ENCODE data around the gene LACTB. TPM values are rescaled to one million over a fixed set of nuclear protein-coding genes. Genes with fewer than 3 reads are reported as not detected.

The LACTB gene
- total and polyA plus RNA-seq, 2 experiments from 2014 or later, result 27.3 to 35.8 TPM

DNA sequence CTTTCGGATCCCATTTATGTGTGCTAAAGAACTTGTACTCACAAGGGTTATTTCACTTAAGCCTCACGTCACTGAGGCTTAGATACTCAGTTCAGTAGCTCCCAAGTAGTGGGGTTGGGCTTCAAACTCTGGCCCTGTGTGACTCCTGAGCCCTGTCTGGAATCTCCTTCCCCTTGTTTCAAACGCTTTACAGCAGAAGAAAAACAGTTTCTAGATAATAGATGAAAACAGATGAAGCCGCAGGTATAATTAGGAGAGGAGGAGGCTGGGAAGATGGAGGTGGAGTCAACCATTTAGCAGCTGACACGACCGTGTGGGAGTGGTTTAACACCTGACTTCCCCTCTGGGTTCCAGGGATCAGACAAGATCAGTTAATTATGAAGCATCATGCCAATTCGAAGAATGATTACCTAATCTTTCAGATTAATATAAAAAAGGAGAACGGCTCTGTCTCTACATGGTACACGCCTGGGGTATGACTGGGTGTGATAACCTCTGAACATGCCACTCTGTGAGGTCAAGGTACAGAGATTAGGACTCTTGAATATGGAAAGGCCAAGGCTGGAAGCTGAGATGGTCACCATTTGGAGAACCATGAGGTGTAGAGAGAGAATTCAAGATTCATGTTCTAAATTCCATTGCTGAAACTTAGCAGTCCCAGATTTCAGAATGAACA is 48.0 kb upstream of the LACTB start:
- in situ Hi-C loops (cut with MboI), result no loop called here
- peak overlapping the region; percentile 71 for H3K27ac ChIP-seq
- TF ChIP-seq EZH2 (IDR thresholded peaks at IDR 0.05; ENCODE audit: insufficient read depth, poor library complexity, severe bottlenecking) (no peak), EZH2phosphoT487 (IDR thresholded peaks at IDR 0.05; ENCODE audit: insufficient read depth, low read depth) (no peak)

DNA sequence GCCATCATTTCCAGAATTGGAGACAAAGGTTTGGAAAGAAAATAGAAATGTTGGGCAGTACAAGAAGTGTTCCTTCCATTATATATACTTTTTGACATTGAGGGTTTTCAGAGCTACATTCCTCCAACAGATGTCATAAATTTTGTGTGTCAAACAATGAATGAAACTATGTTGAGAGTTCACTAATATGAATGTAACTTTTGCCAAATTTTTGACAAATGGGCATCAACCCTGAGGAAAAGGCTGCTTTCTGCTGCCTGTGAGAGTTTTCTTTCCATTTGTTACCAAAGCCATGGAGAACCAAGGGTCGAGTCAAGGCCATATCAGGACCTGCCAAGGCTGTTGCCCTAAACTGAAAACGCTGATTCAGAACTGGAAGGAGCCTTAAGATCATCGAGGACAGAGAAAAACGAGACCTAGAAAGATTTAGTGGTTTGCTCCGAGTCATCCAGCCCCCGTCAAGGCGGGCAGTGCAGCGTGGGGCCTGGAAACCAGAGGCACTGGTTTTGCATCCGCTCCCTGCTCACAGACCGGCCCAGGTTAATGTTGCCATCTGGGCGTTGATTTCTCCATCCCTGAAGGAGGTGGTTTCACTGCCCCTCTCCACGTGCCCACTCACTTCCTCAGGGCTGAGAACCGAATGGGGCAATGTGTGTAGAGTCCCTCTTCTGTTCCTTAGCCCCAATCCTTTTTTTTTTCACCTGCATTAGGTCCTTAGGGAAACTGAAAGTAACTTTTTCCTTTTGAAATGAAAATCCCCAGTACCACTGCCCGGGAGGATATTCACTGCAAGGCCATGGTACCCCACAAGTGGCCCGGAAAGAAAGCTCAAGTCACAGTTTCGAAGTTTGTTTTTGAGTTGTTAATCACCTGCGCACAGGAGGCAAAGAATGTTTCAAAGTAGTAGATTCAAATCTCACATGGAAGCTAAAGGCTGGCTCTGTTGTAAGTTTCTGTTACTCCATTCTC is 46.4 kb upstream of the LACTB start:
- peak; percentile 51 for DNase-seq
- Histone ChIP-seq H3K4me3 (no peak overlapping the region), H3K9me2 (ENCODE audit: insufficient read depth) (no peaks in the 10 kb centered on the region), H3K27me3 (replicated peaks; ENCODE audit: insufficient read depth) (no peaks in the 10 kb centered on the region), H3K4me1 (ENCODE audit: insufficient read depth) (peaks cover 23% of the 10 kb centered on the region), H3K79me2 (ENCODE audit: insufficient read depth) (no peaks in the 10 kb centered on the region), H4K20me1 (ENCODE audit: insufficient read depth) (0 out of 2 replicates have a peak, but pooled peaks cover 5% of the 10 kb centered on the region), H3F3A (ENCODE audit: insufficient read depth) (peaks cover 56% of the 10 kb centered on the region), H3K9me3 (ENCODE audit: low read depth) (no peaks in the 10 kb centered on the region), H2AFZ (no peak overlapping the region), H3K9ac (no peak overlapping the region), H3K4me2 (ENCODE audit: unreplicated experiment) (no peak overlapping the region), H3K27ac (0 out of 2 replicates have a peak overlapping the region, but pooled peaks have one; percentile 29), H3K36me3 (ENCODE audit: low read depth) (peaks cover 21% of the 10 kb centered on the region)
- WGBS, 2 experiments (ENCODE audit: low coverage in 1 of 2, low lambda C conversion rate in 2 of 2, missing lambda C conversion rate in 2 of 2), result 56% methylated on average over 17 of the region's 17 CpGs
- in situ Hi-C loops (cut with MboI), result no loop called here
- no peak for TF ChIP-seq EZH2phosphoT487 (IDR thresholded peaks at IDR 0.05; ENCODE audit: insufficient read depth, low read depth)
- TF ChIP-seq EZH2 (IDR thresholded peaks at IDR 0.05; ENCODE audit: insufficient read depth, poor library complexity, severe bottlenecking), result no peak

More for the DNA sequence above, 48.0 kb upstream of the LACTB start:
- Histone ChIP-seq H3K9me2 (ENCODE audit: insufficient read depth) (no peaks in the 10 kb centered on the region), H3K27me3 (replicated peaks; ENCODE audit: insufficient read depth) (no peaks in the 10 kb centered on the region), H3K9ac (no peak overlapping the region), H4K20me1 (ENCODE audit: insufficient read depth) (0 out of 2 replicates have a peak, but pooled peaks cover 5% of the 10 kb centered on the region), H2AFZ (no peak overlapping the region), H3K36me3 (ENCODE audit: low read depth) (peaks cover 34% of the 10 kb centered on the region), H3K9me3 (ENCODE audit: low read depth) (no peaks in the 10 kb centered on the region), H3K4me3 (no peak overlapping the region), H3F3A (ENCODE audit: insufficient read depth) (peaks cover 72% of the 10 kb centered on the region), H3K4me2 (ENCODE audit: unreplicated experiment) (no peak overlapping the region), H3K4me1 (ENCODE audit: insufficient read depth) (peaks cover 18% of the 10 kb centered on the region; the same call in 1 of the 2 replicates), H3K79me2 (ENCODE audit: insufficient read depth) (no peaks in the 10 kb centered on the region)
- DNase-seq, result peak; percentile 52
- 80 to 81% methylated on average over 9 of the region's 9 CpGs for WGBS, 2 experiments (ENCODE audit: low coverage in 1 of 2, low lambda C conversion rate in 2 of 2, missing lambda C conversion rate in 2 of 2)

DNA sequence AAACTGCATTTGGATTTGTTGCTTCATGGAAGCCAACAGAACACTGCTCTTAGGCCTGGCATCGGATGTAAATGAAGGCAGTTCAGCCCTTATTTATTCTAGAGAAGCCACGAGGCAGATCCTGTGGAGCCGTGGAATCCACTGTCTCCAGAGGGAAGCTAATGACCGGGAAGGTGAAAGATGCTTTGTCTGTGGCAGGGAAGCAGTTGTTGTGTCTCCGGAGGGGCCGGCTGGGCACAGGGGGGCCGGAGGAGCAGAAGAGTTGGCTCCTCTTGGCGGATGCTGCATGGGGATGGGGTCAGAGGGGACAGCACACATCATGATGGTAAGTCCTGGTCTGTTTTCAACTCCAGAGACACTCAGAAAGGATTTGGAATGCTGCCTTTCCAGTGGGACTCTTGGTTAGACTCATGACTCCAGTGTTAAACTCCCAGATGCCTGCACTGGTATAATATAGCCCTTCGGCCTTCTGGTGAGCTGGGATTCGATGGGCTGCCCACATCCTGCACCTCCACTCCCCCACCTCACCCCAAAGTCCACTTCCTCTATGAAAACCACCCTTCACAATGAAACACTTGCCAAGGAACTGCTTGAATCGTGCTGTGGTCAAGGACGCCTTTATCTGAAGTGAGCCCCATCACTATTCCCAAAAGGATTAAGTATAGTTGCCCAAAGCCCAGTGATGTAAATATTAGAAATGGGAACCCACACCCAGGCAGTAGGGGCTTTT is 45.5 kb upstream of the LACTB start:
- in situ Hi-C loops (cut with MboI), result no loop called here
- H2AFZ ChIP-seq, result no peak overlapping the region
- DNase-seq, result no peak
- H3K4me1 ChIP-seq (ENCODE audit: insufficient read depth), result peaks cover 26% of the 10 kb centered on the region
- H3K9me3 ChIP-seq (ENCODE audit: low read depth), result no peaks in the 10 kb centered on the region
- peaks cover 12% of the 10 kb centered on the region for H3K36me3 ChIP-seq (ENCODE audit: low read depth)
- H3K4me2 ChIP-seq (ENCODE audit: unreplicated experiment), result no peak overlapping the region
- H3K9ac ChIP-seq, result no peak overlapping the region
- TF ChIP-seq EZH2phosphoT487 (IDR thresholded peaks at IDR 0.05; ENCODE audit: insufficient read depth, low read depth) (no peak), EZH2 (IDR thresholded peaks at IDR 0.05; ENCODE audit: insufficient read depth, poor library complexity, severe bottlenecking) (no peak)
- no peaks in the 10 kb centered on the region for H3K9me2 ChIP-seq (ENCODE audit: insufficient read depth)
- 83 to 88% methylated on average over 12 of the region's 12 CpGs for WGBS, 2 experiments (ENCODE audit: low coverage in 1 of 2, low lambda C conversion rate in 2 of 2, missing lambda C conversion rate in 2 of 2)
- H3F3A ChIP-seq (ENCODE audit: insufficient read depth), result peaks cover 47% of the 10 kb centered on the region
- H3K27ac ChIP-seq, result no peak overlapping the region
- H4K20me1 ChIP-seq (ENCODE audit: insufficient read depth), result no peaks in the 10 kb centered on the region
- no peaks in the 10 kb centered on the region for H3K79me2 ChIP-seq (ENCODE audit: insufficient read depth)
- H3K4me3 ChIP-seq, result no peak overlapping the region
- H3K27me3 ChIP-seq (replicated peaks; ENCODE audit: insufficient read depth), result no peaks in the 10 kb centered on the region

GRCh38 chr15:63076714-63077046 is 45.0 kb upstream of the LACTB start:
- no peak overlapping the region for H3K9ac ChIP-seq
- peaks cover 42% of the 10 kb centered on the region for H3F3A ChIP-seq (ENCODE audit: insufficient read depth)
- H2AFZ ChIP-seq, result no peak overlapping the region
- in situ Hi-C loops (cut with MboI), result no loop called here
- H3K9me3 ChIP-seq (ENCODE audit: low read depth), result no peaks in the 10 kb centered on the region
- TF ChIP-seq EZH2phosphoT487 (IDR thresholded peaks at IDR 0.05; ENCODE audit: insufficient read depth, low read depth), result no peak
- no peak for TF ChIP-seq EZH2 (IDR thresholded peaks at IDR 0.05; ENCODE audit: insufficient read depth, poor library complexity, severe bottlenecking)
- peaks cover 7% of the 10 kb centered on the region for H3K36me3 ChIP-seq (ENCODE audit: low read depth)
- H3K27ac ChIP-seq, result no peak overlapping the region
- no peak overlapping the region for H3K4me3 ChIP-seq
- H4K20me1 ChIP-seq (ENCODE audit: insufficient read depth), result no peaks in the 10 kb centered on the region
- no peaks in the 10 kb centered on the region for H3K79me2 ChIP-seq (ENCODE audit: insufficient read depth)
- no peak for DNase-seq
- WGBS, 2 experiments (ENCODE audit: low coverage in 1 of 2, low lambda C conversion rate in 2 of 2, missing lambda C conversion rate in 2 of 2), result 68 to 92% methylated on average over 4 of the region's 4 CpGs
- no peaks in the 10 kb centered on the region for H3K9me2 ChIP-seq (ENCODE audit: insufficient read depth)
- peaks cover 26% of the 10 kb centered on the region for H3K4me1 ChIP-seq (ENCODE audit: insufficient read depth)
- H3K4me2 ChIP-seq (ENCODE audit: unreplicated experiment), result no peak overlapping the region
- no peaks in the 10 kb centered on the region for H3K27me3 ChIP-seq (replicated peaks; ENCODE audit: insufficient read depth)

Data from GM23248 (cell line).